M059J (cell line): ENCODE data around the gene IARS2. TPM values are rescaled to one million over a fixed set of nuclear protein-coding genes. Genes with fewer than 3 reads are reported as not detected.
"Not testable (repeated sequence)": the region's sequence is repeated elsewhere in the genome, so short reads cannot be mapped to it uniquely, and the experiment has no call there.

Experiments
- DNase-seq: peaks from one replicate; pipeline ENCODE4 v3.0.0-alpha.2; 2012; ENCODE audit warnings: low read depth
- total RNA-seq: library from RNA; depleted of rRNA; stranded (reverse); fragments of >200 nt; shearing (Covaris generic); gene quantifications from 2 replicates; pipeline ENCODE4 v1.2.3, GENCODE V29; 2014; rRNA removed

Gene IARS2
- total RNA-seq, 1 experiment from 2014 or later: 88.5 TPM

DNA sequence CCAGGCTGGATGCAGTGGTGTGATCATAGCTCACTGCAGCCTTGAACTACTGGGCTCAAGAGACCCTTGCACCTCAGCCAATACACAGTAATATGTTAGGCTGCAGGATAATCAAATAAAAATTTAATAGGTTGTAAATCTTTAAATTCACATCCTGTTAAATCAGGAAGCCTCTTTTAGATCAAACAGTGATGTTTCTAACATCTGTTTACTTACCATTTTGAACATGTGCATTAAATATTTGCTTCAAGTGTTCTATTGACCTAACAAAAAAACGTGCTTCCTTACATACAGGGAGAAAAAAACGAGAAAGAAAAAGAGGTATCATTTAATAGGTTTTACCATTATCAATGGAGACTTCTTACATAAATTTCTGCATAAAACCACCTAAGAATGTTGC, 70.6 kb downstream of the IARS2 start:
- DNase-seq: no peak

DNA sequence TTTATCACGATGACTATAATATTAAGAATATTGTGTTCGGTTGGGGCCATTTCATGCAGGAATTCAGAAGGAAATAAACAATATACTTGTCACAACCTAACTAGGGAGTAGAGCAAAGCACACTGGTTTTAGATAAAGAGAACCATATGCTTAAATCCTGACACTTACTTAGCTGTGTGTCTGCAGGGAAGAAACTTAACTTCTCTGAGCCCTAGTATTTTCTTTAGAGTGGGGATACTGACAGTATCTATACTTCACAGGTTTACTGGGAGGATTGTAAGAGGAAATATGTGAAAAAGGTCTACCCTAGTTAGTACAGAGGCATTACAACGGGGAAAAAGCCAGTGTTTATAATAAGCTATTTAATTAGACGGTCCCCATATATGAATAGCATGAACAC, 72.9 kb downstream of the IARS2 start:
- no peak for DNase-seq

DNA sequence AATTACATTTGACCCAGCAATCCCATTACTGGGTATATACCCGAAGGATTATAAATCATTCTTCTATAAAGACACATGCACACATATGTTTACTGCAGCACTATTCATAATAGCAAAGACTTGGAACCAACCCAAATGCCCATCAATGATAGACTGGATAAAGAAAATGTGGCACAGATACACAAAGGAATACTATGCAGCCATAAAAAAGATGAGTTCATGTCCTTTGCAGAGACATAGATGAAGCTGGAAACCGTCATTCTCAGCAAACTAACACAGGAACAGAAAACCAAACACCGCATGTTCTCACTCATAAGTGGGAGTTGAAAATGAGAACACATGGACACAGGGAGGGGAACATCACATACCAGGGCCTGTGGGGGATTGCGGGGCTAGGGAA, 76.0 kb downstream of the IARS2 start:
- not testable (repeated sequence) for DNase-seq

DNA sequence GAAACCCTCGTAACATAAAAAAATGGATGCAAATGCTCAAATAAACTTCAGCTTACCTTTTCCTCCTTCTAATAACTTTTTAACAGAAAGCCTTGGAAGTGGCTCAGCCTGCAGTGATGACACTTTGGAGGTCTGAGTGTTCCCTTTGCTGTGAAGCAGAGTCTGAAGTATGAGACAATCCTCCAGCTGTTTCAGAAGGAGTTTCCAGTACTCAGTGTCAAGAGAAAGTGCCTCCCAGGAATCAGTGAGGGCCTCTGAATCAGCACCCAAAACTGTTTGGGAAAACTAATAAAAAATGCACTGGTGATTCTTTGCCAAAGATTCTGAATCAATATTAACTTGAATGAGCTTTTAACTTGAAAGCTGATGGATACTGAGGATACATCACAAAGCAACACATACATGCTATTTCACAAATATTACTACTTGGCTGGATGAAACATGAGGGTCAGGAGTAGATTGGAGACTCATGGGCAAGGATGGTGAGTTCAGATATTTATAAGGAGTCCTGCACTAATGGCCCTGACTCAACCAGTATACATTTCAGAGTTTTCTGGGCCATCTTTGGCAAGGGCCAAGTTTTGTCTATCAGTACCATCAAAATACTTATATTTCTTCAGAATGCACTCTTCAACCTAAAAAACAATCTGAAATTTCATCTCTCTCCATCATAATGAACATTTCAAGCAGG, 77.0 kb downstream of the IARS2 start:
- no peak for DNase-seq

DNA sequence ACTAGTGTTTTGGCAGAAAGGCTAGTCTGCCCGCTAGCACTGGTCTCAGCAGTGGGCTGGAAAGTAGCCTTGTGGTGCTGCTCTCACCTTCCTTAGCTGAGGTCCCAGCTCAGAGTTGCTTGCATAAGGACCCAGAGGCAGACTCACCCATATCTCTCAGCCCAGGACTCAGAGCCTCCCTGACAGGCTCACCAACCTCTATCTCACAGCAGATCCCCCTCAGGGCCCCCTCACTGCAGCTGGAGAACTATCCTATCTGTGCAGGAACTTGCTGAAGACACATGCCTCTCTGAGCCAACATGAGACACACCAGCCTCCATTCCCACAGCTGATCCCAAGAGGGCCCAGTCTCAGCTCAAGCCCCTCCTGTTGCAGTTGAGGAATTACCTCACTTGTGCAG, 82.6 kb downstream of the IARS2 start:
- DNase-seq: no peak

DNA sequence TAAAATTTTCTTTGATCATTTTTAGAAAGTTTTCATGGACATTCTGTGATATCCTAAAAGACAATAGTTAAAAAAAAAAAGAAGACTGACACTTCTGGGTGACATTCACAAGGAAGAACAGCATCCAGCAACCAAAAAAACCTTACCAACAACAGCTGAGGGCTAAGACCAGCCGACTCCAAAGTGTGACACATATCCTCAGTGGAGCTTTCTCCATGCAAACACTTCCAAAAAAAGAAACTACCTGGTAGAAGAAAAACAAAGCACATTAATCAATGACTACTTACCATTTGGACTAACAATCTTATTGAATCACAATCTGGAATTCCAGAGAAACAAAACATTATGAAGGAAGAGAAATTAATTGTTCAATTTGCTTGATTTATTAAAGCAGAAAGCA, 88.2 kb downstream of the IARS2 start:
- no peak for DNase-seq

DNA sequence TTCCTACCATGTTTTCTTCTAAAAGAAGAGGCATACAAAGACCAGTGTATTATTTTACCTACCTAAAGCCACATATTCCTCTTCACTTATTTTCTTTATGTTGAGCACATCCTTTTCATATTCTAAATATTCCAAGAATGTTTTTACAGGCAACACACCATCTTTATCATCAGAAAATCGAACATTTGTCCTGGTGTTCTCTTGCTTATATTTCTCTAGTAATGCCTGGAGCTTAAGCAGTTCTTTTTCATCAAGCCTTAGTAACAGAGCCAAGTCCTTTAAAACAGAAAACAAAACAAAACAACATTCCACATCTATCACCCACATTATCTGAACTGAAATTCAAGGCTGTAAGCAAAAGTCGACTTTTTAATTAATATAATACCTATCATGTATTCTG, 88.7 kb downstream of the IARS2 start:
- DNase-seq: no peak

DNA sequence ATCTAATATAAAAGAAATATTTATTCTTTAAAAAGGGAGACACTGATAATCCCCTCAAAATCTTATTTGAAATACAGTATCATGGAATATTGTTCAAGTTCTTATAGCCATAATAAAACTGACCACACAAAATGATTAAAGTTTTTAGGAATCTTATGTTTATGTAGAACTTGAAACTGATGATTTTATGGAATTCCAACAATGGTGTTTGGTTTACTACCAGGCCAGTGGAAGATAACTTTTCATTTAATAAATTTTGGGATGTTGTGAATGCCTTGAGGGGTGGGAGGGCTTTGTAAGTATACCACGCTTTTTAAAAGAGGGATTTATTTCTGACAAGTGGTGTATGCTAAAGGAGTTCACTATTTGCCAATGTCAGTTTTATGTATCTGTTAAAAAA, 90.6 kb downstream of the IARS2 start:
- no peak for DNase-seq

DNA sequence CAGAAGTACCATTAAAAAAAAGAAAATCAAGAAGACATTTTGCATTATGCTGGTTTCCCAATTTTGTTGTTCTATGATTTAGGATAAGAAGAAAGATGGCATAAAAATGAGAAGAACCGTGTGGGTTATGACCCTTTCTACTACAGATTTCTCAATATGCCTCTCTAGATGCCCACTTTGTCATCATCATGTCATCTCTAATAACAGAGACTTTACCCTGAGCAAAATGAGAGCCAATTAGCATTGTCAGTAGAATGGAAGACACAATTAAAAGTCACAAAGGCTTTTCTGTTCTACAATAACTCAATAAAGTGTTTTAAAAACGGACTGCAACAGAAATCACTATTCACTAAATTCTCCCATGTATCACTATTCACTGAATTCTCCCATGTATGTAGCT, 92.8 kb downstream of the IARS2 start:
- DNase-seq: no peak

DNA sequence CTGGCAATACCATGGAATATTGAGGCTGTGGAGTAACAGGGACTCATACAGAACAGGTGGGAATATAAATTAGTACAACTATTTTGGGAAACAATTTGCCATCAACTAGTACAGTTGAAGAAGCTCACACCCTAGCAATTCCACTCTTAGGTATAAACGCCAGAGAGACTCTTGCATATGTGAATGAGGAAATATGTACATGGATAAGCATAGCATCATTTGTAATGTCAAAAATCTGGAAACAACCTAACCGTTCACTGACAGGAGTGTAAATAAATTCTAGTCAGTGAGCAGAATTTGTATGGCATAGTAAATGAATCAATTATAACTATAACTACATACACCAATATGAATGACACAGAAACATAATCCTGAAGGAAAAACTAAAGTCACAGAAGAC, 94.6 kb downstream of the IARS2 start:
- no peak for DNase-seq

DNA sequence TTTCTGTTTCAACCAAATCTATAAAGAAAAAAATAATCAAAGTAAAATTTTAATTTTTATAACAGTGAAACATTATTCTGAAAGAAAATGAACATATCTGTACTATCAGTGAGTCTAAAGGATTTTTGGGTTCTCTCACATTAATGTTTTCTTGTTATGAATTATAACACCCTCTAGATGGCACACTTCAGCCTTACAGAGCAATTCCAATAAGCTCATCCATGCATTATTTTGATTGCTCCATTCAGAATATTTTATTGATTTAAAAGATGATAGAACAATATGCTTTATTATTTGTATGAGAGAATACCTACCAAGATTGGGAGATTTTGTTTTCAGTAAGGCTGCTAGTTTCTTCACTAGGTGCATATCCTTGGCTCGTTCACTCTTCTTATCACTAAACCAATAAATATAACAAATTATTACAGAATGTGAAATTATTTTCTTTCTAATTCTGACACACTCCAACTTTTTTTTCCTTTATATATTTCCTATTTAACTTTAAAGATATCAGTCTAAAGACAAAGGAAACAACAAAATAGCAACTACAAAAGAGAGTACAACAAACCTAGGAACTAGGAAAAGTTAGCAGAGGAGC, 95.9 kb downstream of the IARS2 start:
- DNase-seq: peak; percentile 39

DNA sequence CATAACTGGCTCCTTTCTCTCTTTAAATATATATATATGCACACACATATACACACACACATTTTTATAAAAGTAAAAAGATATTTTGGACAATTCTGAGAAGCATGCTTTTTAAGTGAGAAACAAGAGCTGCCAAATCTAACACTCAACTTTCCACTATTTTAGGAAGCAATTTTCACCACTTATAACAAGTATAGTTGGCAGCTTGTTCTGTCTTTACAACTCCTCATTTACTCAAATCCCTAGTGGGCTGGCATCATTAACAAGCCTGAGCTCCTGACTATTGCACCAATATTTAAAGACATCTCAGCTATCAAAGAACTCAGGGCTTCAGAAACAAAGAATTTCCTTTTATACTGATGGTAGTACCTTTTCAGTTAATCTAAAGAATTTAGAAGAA, 101.8 kb downstream of the IARS2 start:
- DNase-seq: no peak

Other genes with a start within 250 kb of the IARS2 start
- not detected in 2 replicates for gene SLC30A10, start 165.6 kb upstream of the IARS2 start, total RNA-seq
- gene EPRS1, start 47.6 kb upstream of the IARS2 start, total RNA-seq: 53.6 and 80.8 TPM in 2 replicates
- 27.5 and 29.5 TPM in 2 replicates for gene BPNT1, start 4.3 kb upstream of the IARS2 start, total RNA-seq
- 19.4 and 19.9 TPM in 2 replicates for gene RAB3GAP2, start 178.3 kb downstream of the IARS2 start, total RNA-seq